ENCODE measurements around the gene PAM.

DNA sequence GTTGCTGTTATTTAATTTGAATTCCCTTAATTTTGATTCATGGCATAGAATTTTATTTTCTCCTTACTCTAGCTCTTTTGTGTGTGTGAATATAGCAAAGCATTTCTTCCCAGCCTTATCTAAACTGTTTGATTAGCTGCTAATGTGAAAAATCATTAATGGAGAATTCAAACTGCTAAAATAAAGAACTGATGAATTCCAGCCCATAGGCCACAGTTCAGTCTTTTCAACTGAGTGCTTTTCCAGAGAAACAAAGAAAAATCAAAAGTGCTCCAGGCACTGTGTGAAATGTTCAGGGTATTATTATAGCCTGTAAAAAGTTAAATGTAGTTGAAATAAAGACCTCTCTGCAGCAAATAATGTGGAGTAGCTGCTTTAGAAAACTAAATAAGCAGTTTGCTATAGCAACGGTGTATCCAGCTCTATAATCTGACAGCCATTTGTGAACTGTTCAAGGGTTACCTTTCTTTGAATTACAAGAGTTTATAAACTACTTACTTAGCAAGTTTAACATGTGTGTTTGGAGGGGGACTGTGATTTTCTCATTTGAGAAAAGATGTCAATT is 241.0 kb downstream of the PAM start:
- TF ChIP-seq, protein P1, sequence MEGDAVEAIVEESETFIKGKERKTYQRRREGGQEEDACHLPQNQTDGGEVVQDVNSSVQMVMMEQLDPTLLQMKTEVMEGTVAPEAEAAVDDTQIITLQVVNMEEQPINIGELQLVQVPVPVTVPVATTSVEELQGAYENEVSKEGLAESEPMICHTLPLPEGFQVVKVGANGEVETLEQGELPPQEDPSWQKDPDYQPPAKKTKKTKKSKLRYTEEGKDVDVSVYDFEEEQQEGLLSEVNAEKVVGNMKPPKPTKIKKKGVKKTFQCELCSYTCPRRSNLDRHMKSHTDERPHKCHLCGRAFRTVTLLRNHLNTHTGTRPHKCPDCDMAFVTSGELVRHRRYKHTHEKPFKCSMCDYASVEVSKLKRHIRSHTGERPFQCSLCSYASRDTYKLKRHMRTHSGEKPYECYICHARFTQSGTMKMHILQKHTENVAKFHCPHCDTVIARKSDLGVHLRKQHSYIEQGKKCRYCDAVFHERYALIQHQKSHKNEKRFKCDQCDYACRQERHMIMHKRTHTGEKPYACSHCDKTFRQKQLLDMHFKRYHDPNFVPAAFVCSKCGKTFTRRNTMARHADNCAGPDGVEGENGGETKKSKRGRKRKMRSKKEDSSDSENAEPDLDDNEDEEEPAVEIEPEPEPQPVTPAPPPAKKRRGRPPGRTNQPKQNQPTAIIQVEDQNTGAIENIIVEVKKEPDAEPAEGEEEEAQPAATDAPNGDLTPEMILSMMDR (IDR thresholded peaks at IDR 0.05 in 4 of 5, conservative IDR thresholded peaks at IDR 0.05 in 1 of 5) = no peak
- no peak for TF ChIP-seq POLR2A (IDR thresholded peaks at IDR 0.05)
